ENCODE measurements around the gene ALAD. TPM values are rescaled to one million over a fixed set of nuclear protein-coding genes. Genes with fewer than 3 reads are reported as not detected.

ALAD gene
- total and polyA plus RNA-seq, 9 of the 15 experiments (the other 6 are each of a cell fraction or from before 2014, with no cell fraction given), result 1.3 to 12.7 (median 6.8) TPM

GRCh38 chr9:113345671-113346070 lies 55.4 kb downstream of the ALAD start (continued):
- TF ChIP-seq CBFA2T2 (conservative IDR thresholded peaks at IDR 0.05), result no peak
- no peak for TF ChIP-seq CC2D1A (IDR thresholded peaks at IDR 0.05)
- no peak for TF ChIP-seq NR2C1 (IDR thresholded peaks at IDR 0.05)
- peak; percentile 88 for TF ChIP-seq NR2C1 (tag; IDR thresholded peaks at IDR 0.05)
- TF ChIP-seq ASH1L (IDR thresholded peaks at IDR 0.05; ENCODE audit: borderline replicate concordance, low read depth, partially characterized antibody), result no peak
- TF ChIP-seq ZNF311 (CRISPR knock-in tag; IDR thresholded peaks at IDR 0.05), result peak; percentile 94
- no peak for TF ChIP-seq ZBED1 (IDR thresholded peaks at IDR 0.05)
- TF ChIP-seq GATAD2A (IDR thresholded peaks at IDR 0.05), result peak; percentile 25; the same call in 1 of the 2 replicates
- TF ChIP-seq ZNF24 (IDR thresholded peaks at IDR 0.05), result no peak
- TF ChIP-seq KDM1A (IDR thresholded peaks at IDR 0.05), result no peak
- TF ChIP-seq POLR2AphosphoS2 (IDR thresholded peaks at IDR 0.05; ENCODE audit: low read length), result no peak
- peak; percentile 84 for TF ChIP-seq ZNF584 (CRISPR knock-in tag; IDR thresholded peaks at IDR 0.05; ENCODE audit: low read depth)
- no peak for TF ChIP-seq FOXM1 (IDR thresholded peaks at IDR 0.05; ENCODE audit: low read depth)
- no peak for TF ChIP-seq FOXM1 (CRISPR knock-in tag; IDR thresholded peaks at IDR 0.05; ENCODE audit: low read depth)
- TF ChIP-seq ZC3H8 (IDR thresholded peaks at IDR 0.05), result no peak
- TF ChIP-seq HDAC3 (IDR thresholded peaks at IDR 0.05; ENCODE audit: borderline replicate concordance, partially characterized antibody), result no peak
- TF ChIP-seq RBM22 (IDR thresholded peaks at IDR 0.05; ENCODE audit: low read depth, low read length, poor library complexity, severe bottlenecking), result no peak
- no peak for TF ChIP-seq DPF2 (IDR thresholded peaks at IDR 0.05)
- TF ChIP-seq SUPT5H (IDR thresholded peaks at IDR 0.05), result no peak
- peak; percentile 72; the same call in 1 of the 2 replicates for TF ChIP-seq ZBTB34 (CRISPR knock-in tag; IDR thresholded peaks at IDR 0.05)
- no peak for TF ChIP-seq BHLHE40 (IDR thresholded peaks at IDR 0.05; ENCODE audit: low read length)
- TF ChIP-seq RNF2 (IDR thresholded peaks at IDR 0.05), result no peak
- peak; percentile 87 for TF ChIP-seq OTX1 (CRISPR knock-in tag; IDR thresholded peaks at IDR 0.05)
- TF ChIP-seq ZNF232 (CRISPR knock-in tag; IDR thresholded peaks at IDR 0.05), result no peak
- TF ChIP-seq PHB (CRISPR knock-in tag; IDR thresholded peaks at IDR 0.05), result no peak
- TF ChIP-seq GATAD2B (IDR thresholded peaks at IDR 0.05; ENCODE audit: borderline replicate concordance), result no peak
- TF ChIP-seq CBX1 (IDR thresholded peaks at IDR 0.05; ENCODE audit: low read depth), result no peak
- TF ChIP-seq ZNF785 (CRISPR knock-in tag; IDR thresholded peaks at IDR 0.05), result 0 out of 2 replicates have a peak, but pooled peaks have one; percentile 58
- peak; percentile 86 for TF ChIP-seq ZNF239 (CRISPR knock-in tag; IDR thresholded peaks at IDR 0.05)
- TF ChIP-seq SNRNP70 (optimal IDR thresholded peaks at IDR 0.05; ENCODE audit: low read depth, low read length), result no peak
- no peak for TF ChIP-seq DLX4 (CRISPR knock-in tag; IDR thresholded peaks at IDR 0.05)
- TF ChIP-seq SMARCA4 (IDR thresholded peaks at IDR 0.05), result no peak
